Measurements from ENCODE around the gene HORMAD1.
"Not testable (repeated sequence)": the region's sequence is repeated elsewhere in the genome, so short reads cannot be mapped to it uniquely, and the experiment has no call there.

DNA sequence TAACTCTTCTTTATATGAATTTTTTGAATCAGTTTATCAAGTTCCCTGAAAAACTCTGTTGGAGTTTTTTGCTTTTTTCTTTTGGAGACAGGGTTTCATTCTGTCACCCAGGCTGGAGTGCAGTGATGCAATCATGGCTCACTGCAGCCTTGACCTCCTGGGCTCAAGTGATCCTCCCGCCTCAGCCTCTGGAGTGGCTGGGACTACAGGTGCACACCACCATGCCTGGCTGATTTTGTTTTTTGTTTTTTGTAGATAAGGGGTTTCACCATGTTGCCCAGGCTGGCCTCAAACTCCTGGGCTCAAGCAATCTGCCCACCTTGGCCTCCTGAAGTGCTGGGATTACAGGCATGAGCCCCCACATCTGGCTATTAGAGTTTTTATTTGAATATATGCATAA is 47.0 kb upstream of the HORMAD1 start:
- TF ChIP-seq, protein P1, sequence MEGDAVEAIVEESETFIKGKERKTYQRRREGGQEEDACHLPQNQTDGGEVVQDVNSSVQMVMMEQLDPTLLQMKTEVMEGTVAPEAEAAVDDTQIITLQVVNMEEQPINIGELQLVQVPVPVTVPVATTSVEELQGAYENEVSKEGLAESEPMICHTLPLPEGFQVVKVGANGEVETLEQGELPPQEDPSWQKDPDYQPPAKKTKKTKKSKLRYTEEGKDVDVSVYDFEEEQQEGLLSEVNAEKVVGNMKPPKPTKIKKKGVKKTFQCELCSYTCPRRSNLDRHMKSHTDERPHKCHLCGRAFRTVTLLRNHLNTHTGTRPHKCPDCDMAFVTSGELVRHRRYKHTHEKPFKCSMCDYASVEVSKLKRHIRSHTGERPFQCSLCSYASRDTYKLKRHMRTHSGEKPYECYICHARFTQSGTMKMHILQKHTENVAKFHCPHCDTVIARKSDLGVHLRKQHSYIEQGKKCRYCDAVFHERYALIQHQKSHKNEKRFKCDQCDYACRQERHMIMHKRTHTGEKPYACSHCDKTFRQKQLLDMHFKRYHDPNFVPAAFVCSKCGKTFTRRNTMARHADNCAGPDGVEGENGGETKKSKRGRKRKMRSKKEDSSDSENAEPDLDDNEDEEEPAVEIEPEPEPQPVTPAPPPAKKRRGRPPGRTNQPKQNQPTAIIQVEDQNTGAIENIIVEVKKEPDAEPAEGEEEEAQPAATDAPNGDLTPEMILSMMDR (IDR thresholded peaks at IDR 0.05) = not testable (repeated sequence)
- not testable (repeated sequence) for TF ChIP-seq POLR2A (IDR thresholded peaks at IDR 0.05)
